ENCODE measurements around the gene MBL2. TPM values are rescaled to one million over a fixed set of nuclear protein-coding genes. Genes with fewer than 3 reads are reported as not detected.

The MBL2 gene
- total and polyA plus RNA-seq, 2 donors (not counting 1 experiment from before 2014, with no cell fraction given), result not detected

DNA sequence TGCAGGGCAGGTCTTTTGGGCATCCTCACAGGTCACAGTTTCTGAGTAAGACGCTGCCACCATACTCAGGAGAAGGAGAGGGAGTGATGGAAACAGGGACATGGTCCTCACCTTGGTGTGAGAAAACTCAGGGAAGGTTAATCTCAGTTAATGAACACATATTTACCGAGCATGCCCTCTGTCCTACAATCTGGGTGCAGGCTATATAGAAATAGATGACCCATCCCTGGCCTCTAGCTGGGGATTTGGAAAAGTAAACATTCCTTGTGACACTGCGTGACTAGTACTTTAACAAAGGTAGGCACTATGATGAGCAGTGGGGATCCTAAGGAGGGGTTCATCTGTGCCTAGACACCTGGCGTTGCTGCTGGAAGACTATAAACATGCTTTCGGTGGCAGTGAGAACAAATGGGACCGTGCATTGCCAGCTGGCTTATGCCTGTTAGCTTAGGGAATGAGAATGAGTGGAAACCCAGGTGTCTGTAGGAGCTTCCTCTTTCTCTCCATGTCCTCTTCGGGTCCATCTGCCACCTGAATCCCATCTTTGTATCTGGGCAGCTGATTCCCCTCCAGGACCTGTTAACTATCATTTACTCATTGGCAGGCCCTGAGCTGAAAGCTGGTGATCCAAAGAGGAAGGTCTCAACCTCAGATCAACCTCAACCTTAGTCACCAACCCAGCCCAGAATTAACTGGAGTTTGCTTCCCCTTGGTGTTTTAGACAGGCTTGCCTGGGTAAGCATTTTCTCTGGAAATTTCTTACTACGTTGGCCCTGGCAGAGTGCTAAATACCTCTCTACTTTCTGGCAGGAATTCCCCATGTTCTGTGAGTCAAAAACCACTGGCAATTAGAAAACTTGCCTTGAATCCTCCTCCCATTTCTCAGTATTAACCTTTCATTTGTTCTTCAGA, 794 bp downstream of the MBL2 start:
- Histone ChIP-seq H3K4me2 (replicated peaks; ENCODE audit: low read depth, low read length, poor library complexity, severe bottlenecking) (no peak overlapping the region), H3K79me2 (ENCODE audit: control insufficient read depth, insufficient read depth, low read length) (no peaks in the 10 kb centered on the region), H3K27me3 (replicated peaks in 1 of 4; ENCODE audit: control extremely low read depth in 1 of 4, control insufficient read depth in 3 of 4, insufficient read depth in 4 of 4, low read length in 3 of 4) (no peaks in the 10 kb centered on the region), H3K27ac (ENCODE audit: low read length in 2 of 2) (no peak overlapping the region), H3K36me3 (replicated peaks in 1 of 2; ENCODE audit: control extremely low read depth in 1 of 2, control insufficient read depth in 1 of 2, extremely low read depth in 1 of 2, insufficient read depth in 2 of 2, low read length in 1 of 2) (no peaks in the 10 kb centered on the region), H3K4me3 (ENCODE audit: control extremely low read depth in 1 of 5, extremely low read depth in 1 of 5, insufficient read depth in 1 of 5, low read depth in 2 of 5, low read length in 4 of 5) (no peak overlapping the region), H3K9me3 (ENCODE audit: control extremely low read depth in 1 of 3, control insufficient read depth in 2 of 3, insufficient read depth in 1 of 3, low read length in 2 of 3) (peaks cover 0 to 2% (median 0%) of the 10 kb centered on the region in 3 donors), H3K9ac (ENCODE audit: low read length) (no peak overlapping the region), H4K20me1 (ENCODE audit: control insufficient read depth, insufficient read depth, low read length, poor library complexity, severe bottlenecking) (no peaks in the 10 kb centered on the region), H3K4me1 (ENCODE audit: control insufficient read depth in 2 of 2, insufficient read depth in 2 of 2, low read length in 2 of 2) (no peaks in the 10 kb centered on the region), H2AFZ (ENCODE audit: insufficient read depth, low read depth, low read length, poor library complexity, severe bottlenecking) (no peak overlapping the region)
- intact Hi-C loops (cut with micrococcal nuclease), result no loop called here
- TF ChIP-seq, protein P1, sequence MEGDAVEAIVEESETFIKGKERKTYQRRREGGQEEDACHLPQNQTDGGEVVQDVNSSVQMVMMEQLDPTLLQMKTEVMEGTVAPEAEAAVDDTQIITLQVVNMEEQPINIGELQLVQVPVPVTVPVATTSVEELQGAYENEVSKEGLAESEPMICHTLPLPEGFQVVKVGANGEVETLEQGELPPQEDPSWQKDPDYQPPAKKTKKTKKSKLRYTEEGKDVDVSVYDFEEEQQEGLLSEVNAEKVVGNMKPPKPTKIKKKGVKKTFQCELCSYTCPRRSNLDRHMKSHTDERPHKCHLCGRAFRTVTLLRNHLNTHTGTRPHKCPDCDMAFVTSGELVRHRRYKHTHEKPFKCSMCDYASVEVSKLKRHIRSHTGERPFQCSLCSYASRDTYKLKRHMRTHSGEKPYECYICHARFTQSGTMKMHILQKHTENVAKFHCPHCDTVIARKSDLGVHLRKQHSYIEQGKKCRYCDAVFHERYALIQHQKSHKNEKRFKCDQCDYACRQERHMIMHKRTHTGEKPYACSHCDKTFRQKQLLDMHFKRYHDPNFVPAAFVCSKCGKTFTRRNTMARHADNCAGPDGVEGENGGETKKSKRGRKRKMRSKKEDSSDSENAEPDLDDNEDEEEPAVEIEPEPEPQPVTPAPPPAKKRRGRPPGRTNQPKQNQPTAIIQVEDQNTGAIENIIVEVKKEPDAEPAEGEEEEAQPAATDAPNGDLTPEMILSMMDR (IDR thresholded peaks at IDR 0.05), result no peak
- no peak for TF ChIP-seq EZH2 (IDR thresholded peaks at IDR 0.05; ENCODE audit: borderline replicate concordance, insufficient read depth, low read depth, low read length, poor library complexity, severe bottlenecking)
- H3K9me3 Mint-ChIP-seq (ENCODE audit: insufficient read depth), result no peaks in the 10 kb centered on the region
- H3K4me3 Mint-ChIP-seq, result no peak overlapping the region
- WGBS (ENCODE audit: insufficient coverage), result 54% methylated on average over 5 of the region's 8 CpGs
- H3K27ac Mint-ChIP-seq, result no peak overlapping the region
- DNase-seq, result no peak
- ChIA-PET CTCF (no interaction called here), POLR2A (no interaction called here)
- H3K4me1 Mint-ChIP-seq, result no peaks in the 10 kb centered on the region
- no peak for ATAC-seq (ENCODE audit: low read depth)
- no peaks in the 10 kb centered on the region for H3K27me3 Mint-ChIP-seq

DNA sequence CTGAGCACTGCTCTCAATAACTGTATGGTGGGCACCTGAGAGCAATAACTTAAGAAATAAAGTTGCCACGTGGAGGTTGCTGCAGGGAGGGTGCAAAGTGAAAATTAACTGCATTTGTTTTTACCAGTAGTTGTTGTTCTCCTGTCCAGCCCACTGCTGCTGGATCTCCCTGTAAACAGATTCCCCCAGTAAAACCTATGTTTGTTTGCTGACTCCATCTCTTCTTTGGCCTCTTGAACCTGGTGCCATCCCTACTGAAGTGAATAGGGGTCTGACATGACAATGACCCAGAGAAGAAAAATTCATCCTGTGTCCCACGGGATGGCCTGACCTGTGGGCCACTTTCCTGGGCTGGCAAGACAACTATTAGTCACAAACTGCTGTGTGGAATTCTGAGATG, 1.7 kb downstream of the MBL2 start:
- H3K4me1 Mint-ChIP-seq, result no peaks in the 10 kb centered on the region
- Histone ChIP-seq H4K20me1 (ENCODE audit: control insufficient read depth, insufficient read depth, low read length, poor library complexity, severe bottlenecking) (no peaks in the 10 kb centered on the region), H3K4me3 (ENCODE audit: control extremely low read depth in 1 of 5, extremely low read depth in 1 of 5, insufficient read depth in 1 of 5, low read depth in 2 of 5, low read length in 4 of 5) (no peak overlapping the region), H3K79me2 (ENCODE audit: control insufficient read depth, insufficient read depth, low read length) (no peaks in the 10 kb centered on the region), H3K27ac (ENCODE audit: low read length in 2 of 2) (no peak overlapping the region), H3K4me2 (replicated peaks; ENCODE audit: low read depth, low read length, poor library complexity, severe bottlenecking) (no peak overlapping the region), H2AFZ (ENCODE audit: insufficient read depth, low read depth, low read length, poor library complexity, severe bottlenecking) (no peak overlapping the region), H3K36me3 (replicated peaks in 1 of 2; ENCODE audit: control extremely low read depth in 1 of 2, control insufficient read depth in 1 of 2, extremely low read depth in 1 of 2, insufficient read depth in 2 of 2, low read length in 1 of 2) (no peaks in the 10 kb centered on the region), H3K9ac (ENCODE audit: low read length) (no peak overlapping the region), H3K4me1 (ENCODE audit: control insufficient read depth in 2 of 2, insufficient read depth in 2 of 2, low read length in 2 of 2) (no peaks in the 10 kb centered on the region), H3K27me3 (replicated peaks in 1 of 4; ENCODE audit: control extremely low read depth in 1 of 4, control insufficient read depth in 3 of 4, insufficient read depth in 4 of 4, low read length in 3 of 4) (no peaks in the 10 kb centered on the region), H3K9me3 (ENCODE audit: control extremely low read depth in 1 of 3, control insufficient read depth in 2 of 3, insufficient read depth in 1 of 3, low read length in 2 of 3) (peaks cover 0 to 2% (median 0%) of the 10 kb centered on the region in 3 donors)
- no peak for TF ChIP-seq EZH2 (IDR thresholded peaks at IDR 0.05; ENCODE audit: borderline replicate concordance, insufficient read depth, low read depth, low read length, poor library complexity, severe bottlenecking)
- TF ChIP-seq, protein P1 (IDR thresholded peaks at IDR 0.05), result no peak
- no peaks in the 10 kb centered on the region for H3K9me3 Mint-ChIP-seq (ENCODE audit: insufficient read depth)
- no peaks in the 10 kb centered on the region for H3K27me3 Mint-ChIP-seq
- CTCF ChIA-PET, result no interaction called here
- H3K27ac Mint-ChIP-seq, result no peak overlapping the region
- ATAC-seq (ENCODE audit: low read depth) (no peak), DNase-seq (no peak)
- intact Hi-C loops (cut with micrococcal nuclease), result no loop called here
- no peak overlapping the region for H3K4me3 Mint-ChIP-seq
- 40% methylated on average over 1 of the region's 2 CpGs for WGBS (ENCODE audit: insufficient coverage)
- POLR2A ChIA-PET, result no interaction called here

Measured in B cell (primary cell).